Loucy (cell line): Measurements from ENCODE around the gene ZCCHC14.

Experiments used
- CTCF ChIP-seq: fragments of 200-600 bp; sonication (generic); conservative IDR thresholded peaks from 2 replicates; pipeline ENCODE4 v1.5.1; 2014; ENCODE audit warnings: mild to moderate bottlenecking, antibody characterized with exemption, low read length
- EZH2phosphoT487 ChIP-seq: fragments of 200-600 bp; IDR thresholded peaks from 2 replicates; pipeline ENCODE4 v1.6.1; 2018; ENCODE audit warnings: antibody characterized with exemption, mild to moderate bottlenecking, moderate library complexity, borderline replicate concordance

DNA sequence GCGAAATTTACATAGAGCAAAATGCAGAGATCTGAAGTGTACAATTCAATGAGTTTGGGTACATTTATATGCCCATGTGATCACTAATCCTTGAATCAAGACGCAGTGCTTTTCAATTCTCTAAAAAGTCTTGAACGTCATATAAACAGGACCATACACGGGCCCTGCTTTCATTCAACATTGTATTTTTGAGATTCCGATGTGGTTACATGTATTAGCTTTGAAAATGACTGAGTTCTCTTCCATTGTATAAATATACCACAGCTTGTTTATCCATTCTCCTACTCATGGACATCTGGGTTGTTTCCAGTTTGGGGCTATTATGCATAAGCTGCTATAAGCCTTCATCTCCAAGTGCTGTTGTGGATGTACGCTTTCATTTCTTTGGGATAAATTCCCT lies 45.5 kb downstream of the ZCCHC14 start:
- TF ChIP-seq CTCF (no peak), EZH2phosphoT487 (no peak)
